Activated T-cell treated with anti-CD3 and anti-CD28 coated beads, Interleukin-2, amount 50 U/mL, for 24 hours (primary cell): ENCODE data around the gene ZNF469.
"Not testable (repeated sequence)": the region's sequence is repeated elsewhere in the genome, so short reads cannot be mapped to it uniquely, and the experiment has no call there.

Experiments
- DNase-seq: peaks from one replicate; pipeline ENCODE4 v3.0.0-alpha.2; 2020
- H3K27ac Mint-ChIP-seq: 2 replicates; pipeline ENCODE4 v1.8.0; 2020; ENCODE audit warnings: mild to moderate bottlenecking, mixed read lengths
- H3K27me3 Mint-ChIP-seq: 2 replicates; pipeline ENCODE4 v1.8.0; 2020; ENCODE audit warnings: mixed read lengths
- H3K36me3 Mint-ChIP-seq: 2 replicates; pipeline ENCODE4 v1.8.0; 2020; ENCODE audit warnings: low read depth, mixed read lengths
- H3K4me1 Mint-ChIP-seq: 2 replicates; pipeline ENCODE4 v1.8.0; 2020; ENCODE audit warnings: low read depth, mixed read lengths
- H3K4me3 Mint-ChIP-seq: 2 replicates; pipeline ENCODE4 v1.8.0; 2020; ENCODE audit warnings: mild to moderate bottlenecking, moderate library complexity, mixed read lengths
- H3K9me3 Mint-ChIP-seq: 2 replicates; pipeline ENCODE4 v1.8.0; 2020; ENCODE audit warnings: mixed read lengths

Gene ZNF469

DNA sequence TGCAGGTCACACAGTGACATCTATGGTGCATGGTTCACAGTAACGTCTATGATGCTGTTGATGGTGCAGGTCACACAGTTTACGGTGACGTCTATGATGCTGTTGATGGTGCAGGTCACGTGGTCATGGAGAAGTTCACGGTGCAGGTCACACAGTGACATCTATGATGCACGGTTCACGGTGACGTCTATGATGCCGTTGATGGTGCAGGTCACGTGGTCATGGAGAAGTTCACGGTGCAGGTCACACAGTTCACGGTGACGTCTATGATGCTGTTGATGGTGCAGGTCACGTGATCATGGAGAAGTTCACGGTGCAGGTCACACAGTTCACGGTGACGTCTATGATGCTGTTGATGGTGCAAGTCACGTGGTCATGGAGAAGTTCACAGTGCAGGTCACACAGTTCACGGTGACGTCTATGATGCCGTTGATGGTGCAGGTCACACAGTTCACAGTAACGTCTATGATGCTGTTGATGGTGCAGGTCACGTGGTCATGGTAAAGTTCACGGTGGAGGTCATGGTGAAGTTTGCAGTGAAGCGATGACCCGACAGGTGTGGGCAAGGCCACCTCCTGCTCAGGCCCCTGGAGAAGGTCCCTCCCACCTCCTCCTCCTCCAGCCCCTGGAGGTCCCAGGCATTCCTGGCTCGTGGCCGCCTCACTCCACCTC is 27.7 kb downstream of the ZNF469 start:
- not testable (repeated sequence) for H3K27me3 Mint-ChIP-seq, DNase-seq, H3K36me3 Mint-ChIP-seq, H3K4me1 Mint-ChIP-seq, H3K27ac Mint-ChIP-seq, H3K4me3 Mint-ChIP-seq, H3K9me3 Mint-ChIP-seq

GRCh38 chr16:88411951-88412576 is 29.3 kb downstream of the ZNF469 start:
- no peak overlapping the region for H3K4me3 Mint-ChIP-seq
- H3K4me1 Mint-ChIP-seq, result peaks cover 5% of the 10 kb centered on the region
- no peak for DNase-seq
- H3K36me3 Mint-ChIP-seq, result no peaks in the 10 kb centered on the region
- H3K9me3 Mint-ChIP-seq, result no peaks in the 10 kb centered on the region
- H3K27me3 Mint-ChIP-seq, result peaks cover 2% of the 10 kb centered on the region
- H3K27ac Mint-ChIP-seq, result no peak overlapping the region

GRCh38 chr16:88412766-88413165 is 30.0 kb downstream of the ZNF469 start:
- Mint-ChIP-seq H3K4me3 (no peak overlapping the region), H3K4me1 (peaks cover 3% of the 10 kb centered on the region), H3K27ac (no peak overlapping the region), H3K36me3 (no peaks in the 10 kb centered on the region), H3K9me3 (no peaks in the 10 kb centered on the region), H3K27me3 (peaks cover 2% of the 10 kb centered on the region)
- no peak for DNase-seq

DNA sequence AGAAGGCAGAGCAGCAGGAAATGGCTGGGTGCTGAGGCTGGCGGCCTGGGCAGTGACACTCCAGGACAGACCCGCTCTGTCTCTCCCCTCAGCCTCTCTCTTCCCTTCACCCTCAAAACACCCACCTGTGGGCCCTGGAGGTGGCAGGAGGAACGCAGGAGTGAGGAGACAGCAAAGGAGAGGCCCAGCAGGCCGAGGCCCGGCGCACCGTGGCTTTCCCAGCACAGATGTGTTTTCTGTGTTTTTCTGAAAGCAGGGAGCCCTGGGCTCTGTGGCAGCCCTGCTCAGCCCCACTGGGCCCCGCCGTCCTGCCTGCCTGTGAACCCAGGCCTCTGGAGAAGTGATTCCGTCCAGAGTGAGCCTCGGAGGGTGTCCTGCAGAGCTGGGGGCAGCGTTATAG is 30.5 kb downstream of the ZNF469 start:
- Mint-ChIP-seq H3K27ac (no peak overlapping the region), H3K4me1 (no peaks in the 10 kb centered on the region), H3K27me3 (peaks cover 2% of the 10 kb centered on the region), H3K36me3 (no peaks in the 10 kb centered on the region), H3K4me3 (no peak overlapping the region), H3K9me3 (no peaks in the 10 kb centered on the region)
- no peak for DNase-seq

- H3K27ac Mint-ChIP-seq, result no peak overlapping the region
- no peaks in the 10 kb centered on the region for H3K4me1 Mint-ChIP-seq
- no peak for DNase-seq
- H3K36me3 Mint-ChIP-seq, result no peaks in the 10 kb centered on the region
- H3K4me3 Mint-ChIP-seq, result no peak overlapping the region
- H3K27me3 Mint-ChIP-seq, result peaks cover 2% of the 10 kb centered on the region
- no peaks in the 10 kb centered on the region for H3K9me3 Mint-ChIP-seq
Measured at GRCh38 chr16:88413631-88414030, 30.9 kb downstream of the ZNF469 start.

DNA sequence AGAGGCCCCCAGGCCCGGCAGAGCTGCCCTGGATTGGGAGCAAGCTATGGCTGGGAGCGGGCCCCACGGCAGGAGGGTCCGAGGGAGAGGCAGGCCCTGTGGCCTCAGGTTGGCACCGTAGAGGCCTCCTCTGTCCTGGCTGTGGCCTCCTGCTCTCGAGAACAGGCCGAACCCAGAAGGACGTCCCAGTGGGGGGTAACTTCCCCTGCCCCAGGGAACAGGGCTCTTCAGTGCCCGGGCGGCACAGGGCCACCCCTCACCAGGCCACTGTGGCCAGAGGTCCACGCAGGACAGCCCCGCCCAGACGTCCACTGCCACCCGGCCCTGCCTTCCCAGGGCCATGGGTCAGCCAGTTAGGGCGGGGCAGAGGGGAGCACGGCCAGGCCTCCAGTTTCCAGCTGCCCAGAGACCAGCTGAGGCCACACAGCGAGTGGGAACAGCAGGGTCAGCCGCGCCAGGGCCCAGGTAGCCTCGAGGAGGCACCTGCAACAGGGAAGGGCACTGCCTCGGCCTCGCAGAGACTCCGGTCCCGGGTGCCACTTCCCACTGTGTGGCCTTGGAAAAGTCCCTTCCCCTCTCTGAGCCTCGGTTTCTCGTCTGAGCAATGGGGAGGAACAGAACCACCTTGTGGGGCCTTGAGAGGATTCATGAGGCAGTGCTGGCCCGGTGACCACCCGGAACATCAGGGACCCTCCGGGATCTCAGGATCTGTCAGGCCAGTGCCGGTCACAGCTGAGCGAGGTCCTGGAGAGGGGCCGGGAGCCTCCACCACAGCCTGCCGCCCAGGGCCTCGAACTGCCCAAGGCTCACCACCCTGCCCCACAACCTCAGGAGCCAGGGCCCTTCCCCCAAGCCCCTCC is 32.0 kb downstream of the ZNF469 start:
- H3K9me3 Mint-ChIP-seq, result no peaks in the 10 kb centered on the region
- no peak for DNase-seq
- peaks cover 2% of the 10 kb centered on the region for H3K27me3 Mint-ChIP-seq
- no peak overlapping the region for H3K4me3 Mint-ChIP-seq
- H3K4me1 Mint-ChIP-seq, result no peaks in the 10 kb centered on the region
- no peak overlapping the region for H3K27ac Mint-ChIP-seq
- H3K36me3 Mint-ChIP-seq, result no peaks in the 10 kb centered on the region

- Mint-ChIP-seq H3K9me3 (no peaks in the 10 kb centered on the region), H3K4me3 (no peak overlapping the region), H3K36me3 (no peaks in the 10 kb centered on the region), H3K27me3 (peaks cover 2% of the 10 kb centered on the region), H3K4me1 (no peaks in the 10 kb centered on the region), H3K27ac (no peak overlapping the region)
- DNase-seq, result no peak
Measured at GRCh38 chr16:88415381-88415705, 32.6 kb downstream of the ZNF469 start.

GRCh38 chr16:88415713-88416323 is 33.1 kb downstream of the ZNF469 start:
- peaks cover 2% of the 10 kb centered on the region for H3K27me3 Mint-ChIP-seq
- no peak for DNase-seq
- no peak overlapping the region for H3K27ac Mint-ChIP-seq
- no peaks in the 10 kb centered on the region for H3K36me3 Mint-ChIP-seq
- no peaks in the 10 kb centered on the region for H3K4me1 Mint-ChIP-seq
- H3K4me3 Mint-ChIP-seq, result no peak overlapping the region
- H3K9me3 Mint-ChIP-seq, result no peaks in the 10 kb centered on the region

- Mint-ChIP-seq H3K4me3 (no peak overlapping the region), H3K27ac (no peak overlapping the region), H3K9me3 (no peaks in the 10 kb centered on the region), H3K36me3 (no peaks in the 10 kb centered on the region), H3K27me3 (peaks cover 2% of the 10 kb centered on the region), H3K4me1 (no peaks in the 10 kb centered on the region)
- DNase-seq, result no peak
Measured at GRCh38 chr16:88416686-88417085, 33.9 kb downstream of the ZNF469 start.

DNA sequence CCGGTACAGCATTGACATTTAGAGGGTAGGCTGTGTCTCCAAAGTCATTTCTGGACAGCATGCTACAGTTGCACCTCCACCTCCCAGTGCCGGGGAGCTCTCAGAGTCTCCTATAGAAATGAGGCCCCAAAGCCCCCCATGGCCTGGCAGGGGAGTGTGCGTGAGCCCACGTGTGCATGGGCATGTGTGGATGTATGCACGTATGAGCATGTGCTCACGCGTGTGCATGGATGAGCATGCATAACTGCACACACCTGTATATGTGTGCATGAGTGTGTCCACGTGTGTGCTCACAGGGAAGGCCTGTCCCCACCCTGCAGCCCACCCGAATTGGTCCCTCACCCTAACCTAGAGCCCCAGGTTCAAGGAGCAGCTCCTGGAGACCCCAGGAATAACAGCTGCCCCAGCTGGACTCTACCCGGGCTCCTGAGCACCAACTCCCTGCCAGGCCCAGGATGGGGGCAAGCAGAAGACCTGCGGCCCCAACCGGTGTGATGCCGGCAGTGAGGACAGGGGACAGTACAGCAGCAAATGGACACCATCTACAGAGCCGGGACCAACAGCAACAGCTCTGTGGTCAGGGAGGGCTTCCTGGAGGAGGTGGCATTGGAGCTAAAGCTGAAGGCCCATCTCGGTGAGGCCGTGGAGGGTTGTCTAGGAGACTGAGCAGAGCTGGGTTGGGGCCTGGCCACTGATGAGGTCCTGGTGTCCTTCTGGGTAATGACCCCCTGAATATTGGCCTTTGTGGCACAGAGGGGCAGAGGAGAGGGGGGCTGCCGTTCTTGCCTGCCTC is 35.1 kb downstream of the ZNF469 start:
- Mint-ChIP-seq H3K36me3 (no peaks in the 10 kb centered on the region), H3K27ac (no peak overlapping the region), H3K4me3 (no peak overlapping the region), H3K9me3 (no peaks in the 10 kb centered on the region), H3K4me1 (no peaks in the 10 kb centered on the region), H3K27me3 (peaks cover 2% of the 10 kb centered on the region)
- DNase-seq, result no peak

GRCh38 chr16:88418869-88419268 is 36.1 kb downstream of the ZNF469 start:
- H3K4me1 Mint-ChIP-seq, result no peaks in the 10 kb centered on the region
- no peak overlapping the region for H3K4me3 Mint-ChIP-seq
- H3K27me3 Mint-ChIP-seq, result peaks cover 2% of the 10 kb centered on the region
- no peaks in the 10 kb centered on the region for H3K36me3 Mint-ChIP-seq
- H3K9me3 Mint-ChIP-seq, result no peaks in the 10 kb centered on the region
- no peak overlapping the region for H3K27ac Mint-ChIP-seq
- no peak for DNase-seq

- Mint-ChIP-seq H3K4me3 (no peak overlapping the region), H3K9me3 (no peaks in the 10 kb centered on the region), H3K27me3 (peaks cover 2% of the 10 kb centered on the region), H3K36me3 (no peaks in the 10 kb centered on the region), H3K27ac (no peak overlapping the region), H3K4me1 (no peaks in the 10 kb centered on the region)
- DNase-seq, result no peak
Measured at GRCh38 chr16:88419790-88420189, 37.0 kb downstream of the ZNF469 start.

DNA sequence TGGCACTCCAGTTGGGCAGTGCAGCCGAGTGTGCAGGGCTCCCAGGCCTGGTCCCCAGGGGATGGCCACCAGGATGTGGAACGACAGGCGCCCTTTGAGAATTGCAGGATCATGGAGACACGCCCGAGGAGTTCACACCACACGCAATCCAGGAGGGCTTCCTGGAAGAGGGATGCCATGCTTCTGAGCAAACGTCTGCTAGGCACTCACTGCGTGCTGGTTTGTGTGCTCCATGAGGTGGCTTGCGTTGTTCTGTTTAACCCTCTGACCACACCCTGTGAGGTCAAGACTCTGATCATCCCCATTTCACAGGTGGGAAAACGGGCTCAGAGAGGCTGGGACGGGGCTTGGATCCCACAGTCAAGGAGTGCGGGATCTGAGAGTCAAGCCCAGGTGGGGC is 37.7 kb downstream of the ZNF469 start:
- peaks cover 2% of the 10 kb centered on the region for H3K27me3 Mint-ChIP-seq
- no peak overlapping the region for H3K4me3 Mint-ChIP-seq
- H3K36me3 Mint-ChIP-seq, result no peaks in the 10 kb centered on the region
- no peak for DNase-seq
- H3K4me1 Mint-ChIP-seq, result no peaks in the 10 kb centered on the region
- no peaks in the 10 kb centered on the region for H3K9me3 Mint-ChIP-seq
- H3K27ac Mint-ChIP-seq, result no peak overlapping the region

DNA sequence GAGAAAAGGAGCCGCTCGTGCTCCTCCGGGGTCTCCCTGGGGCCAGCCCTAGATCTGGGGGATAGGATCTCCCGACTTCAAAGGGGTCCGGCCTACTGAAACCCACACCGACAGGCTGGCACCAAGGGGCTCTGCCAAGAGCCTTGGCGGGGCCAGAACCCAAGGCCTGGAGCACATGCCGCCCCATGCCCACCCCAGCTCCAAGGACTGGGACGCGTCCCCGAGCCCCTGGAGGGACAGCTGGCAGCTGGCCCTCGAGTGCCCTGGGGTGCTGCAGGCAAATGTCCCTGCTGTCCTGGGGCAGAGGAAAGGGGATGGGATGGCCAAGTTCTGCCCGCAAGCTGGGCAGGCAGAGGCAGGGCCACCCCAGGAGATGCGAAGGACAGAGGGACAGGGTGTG is 38.5 kb downstream of the ZNF469 start:
- Mint-ChIP-seq H3K27ac (no peak overlapping the region), H3K4me1 (no peaks in the 10 kb centered on the region), H3K4me3 (no peak overlapping the region), H3K9me3 (no peaks in the 10 kb centered on the region), H3K36me3 (no peaks in the 10 kb centered on the region), H3K27me3 (peaks cover 1% of the 10 kb centered on the region)
- no peak for DNase-seq
